Thymus (tissue), 11 donors: ENCODE measurements around the gene CD99L2. TPM values are rescaled to one million over a fixed set of nuclear protein-coding genes. Genes with fewer than 3 reads are reported as not detected.

Experiments
- DNase-seq, 9 donors: peaks; one replicate each; pipeline ENCODE4 v3.0.0-alpha.2; 2013; ENCODE audit warnings: low spot score in 9 of 9, low read depth in 6 of 9, missing footprints in 1 of 9
- H3K27ac ChIP-seq, 2 donors: one replicate each; pipeline ENCODE4 v1.5.1; 2013; ENCODE audit warnings: control low read depth in 1 of 2, low read depth in 1 of 2, low read length in 1 of 2, mild to moderate bottlenecking in 1 of 2, moderate library complexity in 1 of 2
- H3K27me3 ChIP-seq, 2 donors: one replicate each; pipeline ENCODE4 v1.5.1; 2013; ENCODE audit warnings: low read length in 1 of 2; ENCODE audit not compliant: control insufficient read depth in 2 of 2, insufficient read depth in 1 of 2
- H3K36me3 ChIP-seq, 2 donors: one replicate each; pipeline ENCODE4 v1.5.1; 2013; ENCODE audit warnings: low read length in 1 of 2, mild to moderate bottlenecking in 1 of 2, moderate library complexity in 1 of 2; ENCODE audit not compliant: control insufficient read depth in 2 of 2, insufficient read depth in 2 of 2
- H3K4me1 ChIP-seq, 2 donors: one replicate each; pipeline ENCODE4 v1.5.1; 2013; ENCODE audit warnings: low read length in 2 of 2; ENCODE audit not compliant: control insufficient read depth in 2 of 2, insufficient read depth in 2 of 2
- H3K4me3 ChIP-seq, 2 donors: one replicate each; pipeline ENCODE4 v1.5.1; 2013; ENCODE audit warnings: low read length in 2 of 2, control low read depth in 1 of 2, mild to moderate bottlenecking in 1 of 2
- H3K9me3 ChIP-seq, 2 donors: one replicate each; pipeline ENCODE4 v1.5.1; 2013; ENCODE audit warnings: low read length in 1 of 2, mild to moderate bottlenecking in 1 of 2; ENCODE audit not compliant: control insufficient read depth in 2 of 2, insufficient read depth in 1 of 2
- WGBS: extraction: QIAGEN DNeasy Blood & Tissue Kit; methylation state at CpG from one replicate; pipeline ENCODE4 v1.1.7; 2013; 5-methylcytosine and 5-hydroxymethylcytosine counted together
- polyA plus RNA-seq: library from polyadenylated mRNA; stranded (reverse); fragments of 200-250 nt; gene quantifications from one replicate; pipeline ENCODE4 v1.2.3, GENCODE V29; 2013
- total RNA-seq: library from RNA; stranded (reverse); fragments of 120-200 nt; gene quantifications from one replicate; pipeline ENCODE4 v1.2.4, GENCODE V29; 2013
- donor health status: healthy.

The CD99L2 gene
- total and polyA plus RNA-seq, 2 donors: 9.3 to 14.0 TPM

GRCh38 chrX:150767045-150767395 lies 131.4 kb downstream of the CD99L2 start:
- no peak for DNase-seq
- WGBS: 95% methylated on average over 9 of the region's 9 CpGs
- H3K4me1 ChIP-seq: no peaks in the 10 kb centered on the region
- no peak overlapping the region for H3K4me3 ChIP-seq
- no peaks in the 10 kb centered on the region for H3K9me3 ChIP-seq
- no peaks in the 10 kb centered on the region for H3K27me3 ChIP-seq
- H3K27ac ChIP-seq: no peak overlapping the region
- peaks cover 17 to 21% of the 10 kb centered on the region in 2 donors for H3K36me3 ChIP-seq

GRCh38 chrX:150766351-150767044 lies 132.0 kb downstream of the CD99L2 start:
- Histone ChIP-seq H3K27me3 (no peaks in the 10 kb centered on the region), H3K9me3 (no peaks in the 10 kb centered on the region), H3K27ac (no peak overlapping the region), H3K4me3 (no peak overlapping the region), H3K36me3 (peaks cover 17 to 25% of the 10 kb centered on the region in 2 donors), H3K4me1 (no peaks in the 10 kb centered on the region)
- DNase-seq: no peak
- 94% methylated on average over 13 of the region's 13 CpGs for WGBS

- H3K27ac ChIP-seq: no peak overlapping the region
- no peaks in the 10 kb centered on the region for H3K9me3 ChIP-seq
- peaks cover 17 to 30% of the 10 kb centered on the region in 2 donors for H3K36me3 ChIP-seq
- 98% methylated on average over 19 of the region's 19 CpGs for WGBS
- no peak for DNase-seq
- H3K4me1 ChIP-seq: no peaks in the 10 kb centered on the region
- H3K27me3 ChIP-seq: no peaks in the 10 kb centered on the region
- no peak overlapping the region for H3K4me3 ChIP-seq
These were observed 132.6 kb downstream of the CD99L2 start for GRCh38 chrX:150765782-150766350.

- Histone ChIP-seq H3K4me1 (no peaks in the 10 kb centered on the region), H3K27me3 (no peaks in the 10 kb centered on the region), H3K36me3 (peaks cover 17 to 30% of the 10 kb centered on the region in 2 donors), H3K27ac (no peak overlapping the region), H3K4me3 (no peak overlapping the region), H3K9me3 (no peaks in the 10 kb centered on the region)
- 93% methylated on average over 9 of the region's 9 CpGs for WGBS
- no peak for DNase-seq
These were observed 133.2 kb downstream of the CD99L2 start for GRCh38 chrX:150765237-150765636.

GRCh38 chrX:150763810-150764209 lies 134.7 kb downstream of the CD99L2 start:
- Histone ChIP-seq H3K4me1 (no peaks in the 10 kb centered on the region), H3K9me3 (no peaks in the 10 kb centered on the region), H3K27ac (no peak overlapping the region), H3K4me3 (no peak overlapping the region), H3K36me3 (peaks cover 21 to 38% of the 10 kb centered on the region in 2 donors), H3K27me3 (no peaks in the 10 kb centered on the region)
- WGBS: 96% methylated on average over 9 of the region's 9 CpGs
- no peak for DNase-seq

GRCh38 chrX:150763303-150763797 lies 135.1 kb downstream of the CD99L2 start:
- Histone ChIP-seq H3K36me3 (peaks cover 22 to 38% of the 10 kb centered on the region in 2 donors), H3K4me3 (no peak overlapping the region), H3K9me3 (no peaks in the 10 kb centered on the region), H3K4me1 (no peaks in the 10 kb centered on the region), H3K27ac (no peak overlapping the region), H3K27me3 (no peaks in the 10 kb centered on the region)
- no peak for DNase-seq
- 97% methylated on average over 13 of the region's 13 CpGs for WGBS

GRCh38 chrX:150762258-150763165 lies 136.0 kb downstream of the CD99L2 start:
- H3K4me3 ChIP-seq: no peak overlapping the region
- H3K27me3 ChIP-seq: no peaks in the 10 kb centered on the region
- H3K36me3 ChIP-seq: peaks cover 29 to 35% of the 10 kb centered on the region in 2 donors
- no peak overlapping the region for H3K27ac ChIP-seq
- no peaks in the 10 kb centered on the region for H3K4me1 ChIP-seq
- no peak for DNase-seq
- H3K9me3 ChIP-seq: no peaks in the 10 kb centered on the region
- 97% methylated on average over 36 of the region's 36 CpGs for WGBS

- 97% methylated on average over 8 of the region's 8 CpGs for WGBS
- Histone ChIP-seq H3K4me1 (no peaks in the 10 kb centered on the region), H3K36me3 (peaks cover 33 to 39% of the 10 kb centered on the region in 2 donors), H3K27me3 (no peaks in the 10 kb centered on the region), H3K9me3 (no peaks in the 10 kb centered on the region), H3K4me3 (no peak overlapping the region), H3K27ac (no peak overlapping the region)
- DNase-seq: no peak
These were observed 136.7 kb downstream of the CD99L2 start for GRCh38 chrX:150761819-150762216.
